Stimulated activated CD4-positive, alpha-beta T cell treated with anti-CD3 and anti-CD28 coated beads, Interleukin-4, amount 100 ng/mL, for 1 hour (primary cell): Measurements from ENCODE around the gene MBP.

ENCODE experiments used
- DNase-seq: peaks from one replicate; pipeline ENCODE4 v3.0.0-alpha.2; 2020

Gene MBP

DNA sequence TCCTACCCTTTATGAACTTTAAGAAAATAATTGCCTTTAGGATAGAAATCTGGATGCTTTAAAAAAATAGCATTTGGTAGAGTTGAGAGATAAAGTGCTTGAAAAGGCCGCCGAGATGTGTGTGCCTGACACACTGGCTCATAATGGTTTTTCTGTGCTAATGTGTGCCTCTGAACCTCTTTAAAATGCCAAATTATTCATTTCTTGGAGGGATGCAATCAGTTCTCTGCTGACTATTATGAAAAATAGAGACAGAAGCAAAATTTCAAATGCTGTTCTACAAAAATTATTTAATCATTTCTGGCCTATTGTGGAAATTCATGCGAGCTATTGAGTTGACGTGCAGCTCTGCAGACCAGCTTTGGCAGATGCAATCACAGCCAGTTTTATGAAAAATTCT lies 18.0 kb upstream of the MBP start:
- DNase-seq = no peak

DNA sequence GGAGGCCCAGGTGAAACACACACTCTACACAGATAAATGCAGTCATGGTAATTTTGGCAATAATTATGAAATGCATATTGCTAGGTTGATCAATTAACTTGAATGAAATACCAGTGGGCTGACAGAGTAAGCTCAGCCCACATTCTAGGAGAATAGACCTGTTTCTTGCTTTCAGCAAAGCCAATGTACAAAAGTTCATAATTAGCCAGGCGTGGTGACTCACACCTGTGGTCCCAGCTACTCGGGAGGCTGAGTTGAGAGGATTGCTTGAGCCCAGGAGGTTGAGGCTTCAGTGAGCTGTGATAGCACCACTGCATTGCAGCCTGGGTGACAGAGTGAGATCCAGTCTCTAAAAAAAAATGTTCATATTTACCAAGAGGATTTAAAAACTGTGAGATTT lies 15.7 kb upstream of the MBP start:
- no peak for DNase-seq

DNA sequence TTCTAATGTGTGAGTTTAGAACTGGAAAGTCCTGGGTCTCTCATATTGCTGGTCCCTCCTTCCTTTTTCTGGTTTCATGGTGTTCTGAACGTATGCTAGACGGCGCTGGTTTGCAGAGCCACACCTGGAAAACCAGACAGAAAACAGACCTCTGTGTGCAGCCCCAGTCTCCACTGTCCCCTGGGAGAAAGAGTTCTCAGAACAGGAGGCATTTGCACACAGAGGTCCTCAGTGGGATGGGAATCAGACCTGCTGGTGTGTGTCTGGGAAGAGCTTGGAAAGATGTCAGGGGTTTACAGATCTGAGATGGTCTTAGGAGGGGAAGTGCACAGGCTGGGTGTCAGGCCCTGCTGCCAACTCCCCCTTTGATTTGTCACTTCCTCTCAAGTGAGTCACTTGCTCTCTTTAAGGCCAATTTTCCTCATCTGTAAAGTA lies 14.9 kb upstream of the MBP start:
- DNase-seq = no peak

DNA sequence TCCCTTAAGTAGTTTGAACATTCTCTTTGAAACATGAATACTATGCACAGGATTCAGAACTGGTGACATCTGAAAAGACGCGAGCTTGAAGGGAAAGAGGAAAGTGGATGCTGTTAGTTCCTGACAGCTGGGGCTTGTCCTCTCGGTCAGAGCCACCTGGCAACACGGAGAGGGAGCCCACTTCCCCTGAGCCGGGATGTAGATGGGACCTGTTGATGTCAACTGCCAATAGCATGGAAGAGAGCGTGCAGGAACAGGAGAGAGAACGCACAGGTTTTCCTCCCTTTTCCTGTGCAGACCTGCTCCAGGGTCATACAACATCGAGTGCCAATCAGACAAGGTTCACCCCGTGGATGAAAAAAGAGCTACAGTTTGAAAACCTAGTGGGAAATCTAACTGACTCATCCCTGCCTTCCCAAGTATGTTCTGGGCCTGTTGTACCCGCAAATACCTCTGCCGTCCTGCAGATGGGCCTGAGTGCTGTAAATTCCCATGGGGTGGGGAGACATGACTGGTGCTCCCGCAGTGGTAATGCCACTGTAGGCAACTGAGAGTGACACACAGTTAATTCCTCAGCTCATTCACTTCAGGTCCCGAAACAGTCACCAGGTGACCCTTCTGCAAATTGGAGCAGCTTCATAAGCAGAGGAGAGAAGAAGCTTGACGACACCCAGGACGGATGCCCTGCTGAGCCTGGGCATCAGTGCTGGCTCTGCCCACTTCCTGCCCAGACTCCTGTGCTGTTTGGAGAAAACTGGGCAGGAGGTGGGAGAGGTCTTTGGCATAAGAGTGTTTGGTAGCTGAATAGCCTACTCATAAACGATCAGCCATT lies 13.9 kb upstream of the MBP start:
- no peak for DNase-seq

DNA sequence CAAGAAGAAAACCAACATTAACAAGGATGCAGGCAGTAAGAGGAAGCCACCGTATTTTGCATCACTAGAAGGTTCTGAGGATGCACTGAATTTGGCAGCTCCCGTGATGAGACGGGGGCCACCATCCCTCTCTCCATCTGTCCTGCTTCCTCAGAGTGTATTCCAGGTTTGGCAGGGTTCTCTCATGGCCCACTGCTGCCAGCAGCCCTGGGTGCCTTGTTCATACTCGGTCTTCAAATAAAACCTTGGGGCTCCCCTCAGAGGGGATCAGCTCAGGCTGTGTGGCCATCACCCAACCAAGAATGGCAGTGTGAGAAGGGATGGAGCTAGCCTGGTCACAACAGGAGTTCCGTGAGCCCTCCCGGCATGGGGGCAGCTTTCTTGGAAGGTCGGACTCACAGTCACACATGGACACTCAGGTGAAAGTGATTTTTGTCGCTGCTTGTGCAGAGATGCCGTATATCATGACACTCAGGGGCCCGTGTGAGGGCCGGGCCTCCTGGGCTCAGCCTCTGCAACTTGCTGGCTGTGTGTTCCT lies 12.8 kb upstream of the MBP start:
- no peak for DNase-seq

DNA sequence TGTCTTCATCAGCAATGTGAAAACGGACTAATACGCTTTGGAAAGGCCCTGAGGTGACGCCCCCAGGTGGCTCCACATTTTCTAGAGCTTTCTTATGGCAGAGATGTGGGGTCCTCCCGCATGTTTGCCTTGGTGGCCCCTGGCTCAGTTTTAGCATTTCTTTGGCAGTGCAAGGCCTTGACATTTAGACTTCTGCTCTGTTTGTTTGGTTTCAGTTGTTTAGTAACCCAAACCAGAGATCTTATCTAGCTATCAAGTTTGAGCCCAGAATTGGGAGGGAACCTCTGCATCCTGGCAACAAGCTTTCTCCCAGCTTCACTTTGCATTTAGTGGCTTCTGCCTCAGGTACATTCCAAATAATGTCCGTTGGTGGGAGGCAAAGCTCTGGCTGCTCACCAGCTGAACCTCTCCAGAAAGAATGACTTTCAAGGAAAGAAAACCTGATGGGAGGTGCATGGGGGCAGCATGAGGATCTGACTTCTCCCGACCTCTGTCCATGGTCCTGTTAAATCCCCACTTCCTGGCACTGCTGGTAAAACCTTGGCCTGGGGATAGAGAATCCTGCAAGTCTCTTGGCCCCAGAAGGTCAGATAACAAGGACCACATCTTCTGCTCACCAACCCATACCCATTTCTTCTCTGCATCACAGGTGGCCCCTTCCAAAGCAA lies 12.0 kb upstream of the MBP start:
- no peak for DNase-seq

DNA sequence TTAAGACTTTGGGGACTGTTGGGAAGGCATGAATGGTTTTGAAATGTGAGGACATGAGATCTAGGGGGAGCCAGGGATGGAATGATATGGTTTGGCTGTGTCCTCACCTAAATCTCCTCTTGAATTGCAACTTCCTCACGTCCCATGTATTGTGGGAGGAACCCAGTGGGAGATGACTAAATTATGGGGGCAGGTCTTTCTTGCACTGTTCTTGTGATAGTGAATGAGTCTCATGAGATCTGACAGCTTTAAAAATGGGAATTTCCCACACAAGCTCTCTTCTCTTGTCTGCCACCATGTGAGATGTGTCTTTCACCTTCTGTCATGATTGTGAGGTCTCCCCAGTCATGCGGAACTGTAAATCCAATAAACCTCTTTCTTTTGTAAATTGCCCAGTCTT lies 11.5 kb upstream of the MBP start:
- DNase-seq = no peak

DNA sequence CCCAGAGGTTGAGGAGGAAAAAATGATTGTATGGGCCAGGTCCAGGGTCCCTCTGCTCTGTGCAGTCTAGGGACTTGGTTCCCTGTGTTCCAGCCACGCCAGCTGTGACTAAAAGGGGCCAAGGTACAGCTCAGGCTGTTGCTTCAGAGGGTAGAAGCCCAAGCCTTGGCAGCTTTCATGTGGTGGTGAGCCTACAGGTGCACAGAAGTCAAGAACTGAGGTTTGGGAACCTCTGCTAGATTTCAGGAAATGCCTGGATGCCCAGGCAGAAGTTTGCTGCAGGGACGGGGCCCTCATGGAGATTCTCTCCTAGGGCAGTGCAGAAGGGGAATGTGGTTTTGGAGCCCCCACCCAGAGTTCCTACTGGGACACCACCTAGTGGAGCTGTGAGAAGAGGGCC lies 10.6 kb upstream of the MBP start:
- DNase-seq = no peak

DNA sequence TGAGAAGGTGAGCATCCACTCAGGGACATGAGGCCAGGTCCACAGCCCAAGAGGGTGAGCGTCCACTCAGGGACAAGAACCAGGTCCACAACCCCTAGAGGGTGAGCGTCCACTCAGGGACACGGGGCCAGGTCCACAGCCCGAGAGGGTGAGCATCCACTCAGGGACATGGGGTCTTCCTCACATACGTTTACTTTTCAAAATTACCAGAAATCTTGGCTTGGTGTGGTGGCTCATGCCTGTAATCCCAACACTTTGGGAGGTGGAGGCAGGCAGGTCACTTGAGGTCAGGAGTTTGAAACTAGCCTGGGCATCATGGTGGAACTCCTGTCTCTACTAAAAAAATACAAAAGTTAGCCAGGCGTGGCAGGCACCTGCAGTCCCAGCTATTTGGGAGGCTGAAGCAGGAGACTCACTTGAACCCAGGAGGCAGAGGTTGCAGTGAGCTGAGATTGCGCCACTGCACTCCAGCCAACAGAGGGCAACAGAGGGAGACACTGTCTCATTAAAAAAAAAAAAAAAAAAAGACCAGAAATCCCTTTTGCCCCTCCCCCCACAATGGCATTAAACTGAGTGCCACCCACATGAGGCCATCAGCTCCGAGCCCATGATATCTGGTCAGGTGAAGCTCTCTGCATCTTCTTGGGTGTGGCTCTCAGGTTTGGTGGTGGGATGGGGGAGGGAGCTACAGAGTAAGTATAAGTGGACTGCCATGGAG lies 9.0 kb upstream of the MBP start:
- no peak for DNase-seq

DNA sequence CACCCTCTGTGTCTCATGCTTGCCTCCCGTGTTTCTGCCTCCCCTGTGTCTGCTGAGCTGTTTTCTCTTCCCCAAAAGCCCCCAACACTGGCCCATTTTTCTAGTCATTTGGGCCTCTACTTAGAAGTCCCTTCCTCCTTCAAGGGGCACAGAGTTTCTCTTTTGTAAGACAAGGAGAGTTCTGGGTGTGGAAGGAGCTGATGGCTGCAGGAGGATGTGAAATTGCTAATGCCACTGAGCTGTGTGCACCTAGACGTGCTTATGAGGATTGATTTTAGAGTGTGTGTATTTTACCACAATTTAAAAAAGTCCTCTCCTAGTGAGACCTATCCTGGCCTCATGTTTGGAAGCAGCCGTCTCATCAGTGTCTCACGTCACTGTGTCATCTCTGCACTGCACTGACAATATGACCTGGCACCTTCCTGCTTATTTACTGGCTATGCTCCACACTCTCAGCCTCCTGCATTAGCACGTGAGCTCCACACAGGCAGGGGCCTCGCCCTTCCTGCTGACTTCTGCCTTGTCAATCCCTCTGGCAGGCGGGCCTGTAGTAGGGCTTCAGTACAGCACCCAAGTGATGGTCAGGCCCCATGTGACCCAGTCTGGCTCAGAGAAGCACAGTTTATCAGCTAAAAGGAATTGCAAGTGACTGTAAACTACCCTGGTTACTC lies 8.0 kb upstream of the MBP start:
- DNase-seq = peak; percentile 36

DNA sequence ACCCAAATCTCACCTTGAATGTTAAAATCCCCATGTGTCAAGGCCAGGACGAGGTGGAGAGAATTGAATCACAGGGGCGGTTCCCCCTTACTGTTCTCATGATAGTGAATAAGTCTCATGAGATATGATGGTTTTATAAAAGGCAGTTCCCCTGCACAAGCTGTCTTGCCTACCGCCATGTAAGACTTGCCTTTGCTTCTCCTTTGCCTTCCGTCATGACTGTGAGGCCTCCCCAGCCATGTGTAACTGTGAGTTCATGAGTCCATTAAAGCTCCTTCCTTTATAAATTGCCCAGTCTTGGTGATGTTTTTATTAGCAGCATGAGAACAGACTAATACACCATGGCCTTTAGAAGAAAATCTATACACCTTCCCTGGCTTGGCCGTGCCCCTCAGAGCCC lies 7.4 kb upstream of the MBP start:
- no peak for DNase-seq

DNA sequence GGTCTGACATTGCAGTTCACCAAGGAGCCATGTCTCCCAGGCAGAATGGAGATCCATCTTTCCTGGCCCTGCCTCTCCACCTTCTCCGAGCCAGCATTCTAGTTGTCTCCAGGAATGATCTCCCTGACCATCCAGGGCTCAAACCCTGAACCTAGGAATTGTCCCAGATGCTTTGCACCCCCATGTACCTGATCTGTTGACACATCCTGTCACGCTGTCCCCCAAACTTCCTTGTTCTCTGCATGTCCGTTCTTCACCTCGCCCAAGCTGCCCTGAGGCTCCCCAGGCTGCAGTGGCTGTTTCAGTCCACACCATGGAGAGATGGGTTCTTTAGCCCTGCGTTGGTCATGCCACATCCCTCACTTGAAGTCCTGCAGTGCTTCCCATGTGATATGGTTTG lies 7.0 kb upstream of the MBP start:
- no peak for DNase-seq

DNA sequence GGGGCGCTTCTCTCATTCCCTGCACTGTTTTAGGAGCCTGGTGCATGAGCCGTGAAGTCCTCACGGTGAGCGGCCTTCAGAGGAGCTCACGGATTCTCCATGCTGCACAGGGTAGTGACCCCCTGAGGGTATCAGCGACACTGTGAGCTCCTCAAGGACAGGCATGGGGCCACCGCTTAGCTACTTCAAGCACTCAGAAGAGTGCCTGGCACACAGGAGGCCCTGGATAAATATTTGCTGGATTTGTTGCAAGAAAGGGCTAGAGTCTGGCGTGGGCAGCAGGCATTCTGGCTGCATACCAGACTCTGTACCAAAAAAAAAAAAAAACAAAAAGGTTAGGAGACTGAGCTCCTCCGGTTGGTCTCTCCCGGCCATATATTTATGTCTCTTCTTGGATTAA lies 5.7 kb upstream of the MBP start:
- DNase-seq = no peak

DNA sequence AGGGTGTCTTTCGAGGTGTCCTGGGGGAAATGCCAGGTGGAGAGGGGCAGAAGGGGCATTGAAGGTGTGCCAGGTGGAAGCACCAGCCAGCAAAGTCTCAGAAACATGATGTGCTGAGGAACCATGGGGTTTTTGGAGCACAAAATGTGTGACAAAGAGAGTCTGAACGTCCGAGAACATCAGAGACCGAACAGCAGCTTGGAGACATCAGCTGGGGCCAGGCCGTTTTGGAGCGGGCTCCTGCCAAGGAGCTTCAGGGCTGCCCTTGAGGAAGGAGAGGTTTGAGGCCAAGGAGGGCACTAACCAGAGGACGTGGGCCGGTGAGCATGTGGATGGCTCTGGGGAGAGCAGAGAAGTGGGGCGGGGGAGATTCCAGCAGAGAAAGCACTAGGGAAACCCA lies 5.3 kb upstream of the MBP start:
- DNase-seq = no peak

DNA sequence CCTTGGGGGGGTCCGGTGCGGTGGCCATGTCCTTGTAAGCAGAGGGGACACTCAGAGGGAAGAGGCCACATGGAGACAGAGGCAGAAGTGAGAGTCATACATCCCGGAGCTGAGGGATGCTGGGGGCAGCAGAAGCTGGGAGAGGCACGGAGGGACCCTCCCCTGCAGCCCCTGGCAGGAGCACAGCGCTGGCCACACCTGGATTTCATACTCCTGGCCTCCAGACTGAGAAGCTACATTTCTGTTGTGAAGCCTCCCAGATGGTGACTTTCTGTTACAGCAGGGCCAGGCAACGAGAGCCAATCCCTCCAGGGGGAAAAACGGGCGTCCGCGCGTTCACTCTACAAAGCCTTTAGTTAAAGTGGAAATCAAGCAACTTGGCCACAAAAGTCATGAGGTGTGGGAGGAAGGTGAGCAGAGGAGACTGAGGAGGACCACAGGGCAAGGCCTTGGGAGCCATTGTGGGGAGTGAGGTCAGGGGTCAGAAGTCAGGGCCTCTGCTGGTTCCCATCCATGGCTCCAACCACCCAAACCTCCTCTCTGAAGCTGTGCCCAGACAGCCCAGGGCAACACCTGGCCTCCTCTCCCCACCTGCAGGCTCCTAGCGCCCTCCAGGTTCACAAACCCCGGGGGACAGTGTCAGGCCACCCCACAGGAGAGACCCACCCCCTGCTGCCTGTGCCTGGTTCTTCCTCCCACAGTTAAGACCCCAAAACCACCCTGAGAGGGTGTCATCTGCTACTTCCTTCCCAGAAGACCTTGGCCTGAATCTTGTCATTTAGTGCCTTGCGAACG lies 4.5 kb upstream of the MBP start:
- DNase-seq = no peak

DNA sequence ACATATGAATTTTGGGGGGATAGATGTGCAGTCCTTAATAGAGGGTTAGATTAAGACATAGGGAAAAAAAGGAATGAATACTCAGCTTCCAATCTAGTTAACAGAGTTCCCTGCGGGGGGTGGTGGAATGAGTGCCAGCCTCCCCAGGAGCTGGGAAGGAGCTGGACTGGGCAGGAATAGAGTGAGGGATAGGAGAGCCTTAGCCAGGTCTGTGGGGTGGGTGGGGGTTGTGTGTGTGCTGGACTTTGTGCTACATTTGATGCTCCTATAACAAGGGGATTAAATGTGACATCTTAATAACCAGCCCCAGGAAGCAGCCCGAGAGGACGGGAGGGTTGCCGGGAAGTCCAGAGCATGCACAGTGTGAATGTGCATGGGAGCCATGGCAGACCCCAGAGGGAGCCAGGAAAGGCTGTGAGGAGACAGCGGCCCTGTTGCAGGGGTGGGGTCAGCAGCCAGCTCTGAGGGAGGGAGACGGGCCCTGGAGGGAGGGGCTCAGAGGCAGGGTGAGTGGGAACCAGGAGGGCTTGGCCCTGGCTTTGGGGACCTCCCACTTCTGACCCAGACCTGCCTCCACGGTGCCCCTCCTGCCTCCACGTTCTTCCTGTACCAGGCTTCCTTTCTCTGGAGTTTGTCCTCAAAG lies 3.6 kb upstream of the MBP start:
- no peak for DNase-seq

DNA sequence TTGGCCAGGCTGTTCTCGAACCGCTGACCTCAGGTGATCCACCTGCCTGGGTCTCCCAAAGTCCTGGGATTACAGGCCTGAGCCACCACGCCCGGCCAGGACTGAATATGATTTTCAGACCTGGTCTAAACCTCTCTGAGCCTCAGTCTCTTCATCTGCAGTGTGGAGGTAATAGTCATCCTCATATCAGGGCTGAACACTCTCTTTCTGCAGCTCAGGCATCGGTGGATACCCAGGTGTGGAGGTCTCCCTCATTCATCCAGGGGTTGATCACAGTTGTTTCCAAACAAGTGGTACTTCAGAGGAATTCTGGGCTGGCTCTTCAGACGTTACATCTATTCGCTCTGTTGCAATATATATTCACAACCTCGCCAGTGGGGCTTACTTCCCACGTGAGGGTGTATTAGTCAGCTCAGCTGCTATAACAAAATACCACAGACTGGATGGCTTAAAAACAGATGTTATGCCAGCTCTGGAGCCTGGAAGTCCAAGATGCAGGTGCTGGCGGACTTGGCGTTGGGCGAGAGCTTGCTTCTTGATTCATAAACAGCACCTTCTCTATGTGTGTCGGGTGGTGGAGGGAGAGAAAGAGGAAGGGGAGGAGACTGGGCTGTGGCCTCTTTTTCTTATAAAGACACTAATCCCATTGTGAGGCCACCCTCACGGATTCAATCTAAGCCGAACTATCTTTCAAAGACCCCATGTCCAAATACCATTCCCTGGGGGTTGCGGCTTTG lies 2.9 kb upstream of the MBP start:
- no peak for DNase-seq

DNA sequence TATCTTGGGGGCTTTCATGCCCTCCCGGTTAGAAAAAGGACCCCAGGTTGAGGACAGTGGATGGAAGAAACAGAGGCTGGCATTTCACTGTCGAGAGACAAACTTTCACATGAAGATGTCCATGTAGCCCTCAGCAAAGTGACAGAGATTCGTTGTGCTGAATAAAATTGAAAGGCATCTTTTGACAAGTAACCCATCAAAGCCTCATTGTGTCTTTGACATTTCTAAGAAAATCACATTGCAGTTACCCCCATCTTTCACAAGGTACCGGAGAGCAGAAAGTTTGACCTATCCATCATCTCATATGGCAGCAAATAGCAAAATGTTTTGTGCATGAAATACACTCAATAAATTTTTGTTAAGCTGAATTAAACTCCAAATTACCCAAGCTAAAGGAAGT lies 2.0 kb upstream of the MBP start:
- no peak for DNase-seq

DNA sequence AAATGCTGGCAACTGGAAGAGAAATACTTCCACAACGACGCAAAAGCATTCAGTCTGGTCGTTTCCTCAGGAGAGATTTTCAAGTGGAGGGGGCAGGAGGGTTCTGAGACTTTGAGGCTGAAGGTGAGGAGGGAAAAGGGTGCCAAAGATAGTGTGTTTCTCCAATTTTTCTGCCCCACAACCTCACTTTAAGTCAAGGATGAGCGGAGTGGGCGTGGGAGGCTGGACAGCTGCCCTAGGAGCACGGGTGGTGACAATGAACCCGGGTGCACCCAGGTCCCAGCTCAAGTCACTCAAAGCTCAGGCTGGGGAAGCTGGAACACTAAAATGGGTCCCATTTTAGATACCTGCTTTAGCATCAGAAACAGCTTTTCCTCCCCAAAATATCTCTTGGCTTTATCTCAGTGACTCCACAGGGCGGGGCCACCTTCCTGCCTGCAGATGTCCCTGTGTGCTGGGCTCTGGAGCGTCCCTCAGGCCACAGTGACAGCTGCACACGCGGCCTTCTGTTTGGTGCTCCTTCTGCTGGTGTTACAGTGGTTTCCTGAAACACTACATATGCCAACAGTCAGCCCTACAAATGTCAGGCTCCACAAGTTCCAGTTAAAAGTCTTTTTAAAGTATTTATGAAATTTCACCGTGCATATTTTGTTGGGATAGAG lies 1.4 kb upstream of the MBP start:
- DNase-seq = no peak

DNA sequence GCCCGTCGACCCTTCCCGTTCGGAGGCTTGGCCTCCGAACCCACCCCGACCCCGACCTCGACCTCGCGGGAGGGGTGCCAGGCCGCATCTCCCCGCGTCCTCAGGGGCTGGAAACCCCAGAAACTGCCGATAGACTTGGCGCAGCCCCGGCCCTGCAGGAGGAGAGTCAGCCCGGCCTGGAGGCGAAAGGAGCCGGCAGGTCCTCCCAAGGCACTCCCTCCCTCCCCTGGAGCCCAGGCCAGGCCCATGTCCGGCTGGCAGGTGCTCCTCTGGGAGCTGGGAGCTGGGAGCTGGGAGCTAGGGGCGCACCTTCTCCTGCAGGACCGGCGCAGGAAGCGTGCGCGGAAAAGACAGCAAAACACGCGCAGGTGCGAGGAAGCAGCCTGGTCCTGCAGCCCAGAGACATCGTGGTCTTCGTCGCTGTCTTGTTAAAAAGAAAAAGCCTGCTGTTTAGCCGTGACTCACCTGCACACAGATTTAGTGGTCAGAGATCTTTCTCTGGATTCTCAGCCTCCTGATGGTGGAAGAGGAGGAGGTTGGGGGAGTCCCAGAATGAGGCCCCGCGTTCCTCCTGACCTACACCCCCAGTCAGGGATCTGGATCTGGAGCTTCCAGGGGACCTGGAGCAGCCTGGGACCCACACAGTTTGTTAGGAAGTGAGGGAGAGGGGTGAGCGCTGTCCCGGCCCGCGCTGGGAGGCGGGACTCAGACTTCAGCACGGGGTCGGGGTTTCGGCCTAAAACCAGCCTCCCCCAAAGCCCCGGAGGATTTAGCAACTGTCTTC lies 660 bp upstream of the MBP start:
- DNase-seq = no peak
